ENCODE data around the gene NMD3.
A peak's percentile ranks its signal among the peaks of the same experiment; 100 is the strongest.
"Not testable (repeated sequence)": the region's sequence is repeated elsewhere in the genome, so short reads cannot be mapped to it uniquely, and the experiment has no call there.

NMD3 gene

GRCh38 chr3:161270991-161271390 is 49.9 kb downstream of the NMD3 start:
- Mint-ChIP-seq H3K27ac (ENCODE audit: low read depth) (no peak overlapping the region), H3K4me1 (no peaks in the 10 kb centered on the region), H3K36me3 (ENCODE audit: insufficient read depth) (peaks cover 2% of the 10 kb centered on the region), H3K4me3 (no peak overlapping the region), H3K9me3 (no peaks in the 10 kb centered on the region), H3K27me3 (no peaks in the 10 kb centered on the region)
- ATAC-seq (replicated peaks; ENCODE audit: extremely low read depth, poor library complexity, severe bottlenecking) (no peak), DNase-seq (ENCODE audit: low spot score in 2 of 2) (no peak)

- DNase-seq (ENCODE audit: low spot score in 2 of 2), result no peak
- no peaks in the 10 kb centered on the region for H3K4me1 Mint-ChIP-seq
- no peak overlapping the region for H3K27ac Mint-ChIP-seq (ENCODE audit: low read depth)
- H3K4me3 Mint-ChIP-seq, result no peak overlapping the region
- ATAC-seq (replicated peaks; ENCODE audit: extremely low read depth, poor library complexity, severe bottlenecking), result no peak
- H3K27me3 Mint-ChIP-seq, result peaks cover 5% of the 10 kb centered on the region
- no peaks in the 10 kb centered on the region for H3K9me3 Mint-ChIP-seq
- peaks cover 2% of the 10 kb centered on the region for H3K36me3 Mint-ChIP-seq (ENCODE audit: insufficient read depth)
Observed at GRCh38 chr3:161271646-161272045, 50.5 kb downstream of the NMD3 start.

- H3K27ac Mint-ChIP-seq (ENCODE audit: low read depth), result peak overlapping the region; percentile 19
- H3K4me1 Mint-ChIP-seq, result no peaks in the 10 kb centered on the region
- ATAC-seq (replicated peaks; ENCODE audit: extremely low read depth, poor library complexity, severe bottlenecking), result no peak
- peaks cover 2% of the 10 kb centered on the region for H3K36me3 Mint-ChIP-seq (ENCODE audit: insufficient read depth)
- H3K9me3 Mint-ChIP-seq, result peaks cover 6% of the 10 kb centered on the region
- DNase-seq (ENCODE audit: low spot score in 2 of 2), result no peak
- H3K27me3 Mint-ChIP-seq, result peaks cover 11% of the 10 kb centered on the region
- no peak overlapping the region for H3K4me3 Mint-ChIP-seq
Observed at GRCh38 chr3:161272524-161272923, 51.4 kb downstream of the NMD3 start.

- Mint-ChIP-seq H3K36me3 (ENCODE audit: insufficient read depth) (peaks cover 2% of the 10 kb centered on the region), H3K4me1 (no peaks in the 10 kb centered on the region), H3K27me3 (peaks cover 11% of the 10 kb centered on the region), H3K9me3 (peaks cover 10% of the 10 kb centered on the region), H3K27ac (ENCODE audit: low read depth) (no peak overlapping the region), H3K4me3 (no peak overlapping the region)
- no peak for ATAC-seq (replicated peaks; ENCODE audit: extremely low read depth, poor library complexity, severe bottlenecking)
- DNase-seq (ENCODE audit: low spot score in 2 of 2), result no peak
Observed at GRCh38 chr3:161273589-161274218, 52.6 kb downstream of the NMD3 start.

GRCh38 chr3:161274691-161275298 is 53.7 kb downstream of the NMD3 start:
- Mint-ChIP-seq H3K4me3 (no peak overlapping the region), H3K27me3 (peaks cover 11% of the 10 kb centered on the region), H3K4me1 (no peaks in the 10 kb centered on the region), H3K36me3 (ENCODE audit: insufficient read depth) (peaks cover 2% of the 10 kb centered on the region), H3K9me3 (peaks cover 19% of the 10 kb centered on the region), H3K27ac (ENCODE audit: low read depth) (no peak overlapping the region)
- peak in 1 of 2 donors; percentile 12 for DNase-seq (ENCODE audit: low spot score in 2 of 2)
- ATAC-seq (replicated peaks; ENCODE audit: extremely low read depth, poor library complexity, severe bottlenecking), result no peak

- Mint-ChIP-seq H3K27ac (ENCODE audit: low read depth) (no peak overlapping the region), H3K4me1 (no peaks in the 10 kb centered on the region), H3K9me3 (peaks cover 20% of the 10 kb centered on the region), H3K4me3 (no peak overlapping the region), H3K36me3 (ENCODE audit: insufficient read depth) (peaks cover 4% of the 10 kb centered on the region), H3K27me3 (peaks cover 11% of the 10 kb centered on the region)
- no peak for DNase-seq (ENCODE audit: low spot score in 2 of 2)
- ATAC-seq (replicated peaks; ENCODE audit: extremely low read depth, poor library complexity, severe bottlenecking), result no peak
Observed at GRCh38 chr3:161275919-161276318, 54.8 kb downstream of the NMD3 start.

- H3K4me1 Mint-ChIP-seq; H3K36me3 Mint-ChIP-seq (ENCODE audit: insufficient read depth); H3K27ac Mint-ChIP-seq (ENCODE audit: low read depth); ATAC-seq (replicated peaks; ENCODE audit: extremely low read depth, poor library complexity, severe bottlenecking); H3K27me3 Mint-ChIP-seq; H3K4me3 Mint-ChIP-seq; DNase-seq (ENCODE audit: low spot score in 2 of 2): not testable (repeated sequence)
- H3K9me3 Mint-ChIP-seq, result peaks cover 15% of the 10 kb centered on the region
Observed at GRCh38 chr3:161282387-161282786, 61.3 kb downstream of the NMD3 start.

- no peaks in the 10 kb centered on the region for H3K27me3 Mint-ChIP-seq
- H3K4me3 Mint-ChIP-seq, result no peak overlapping the region
- H3K4me1 Mint-ChIP-seq, result no peaks in the 10 kb centered on the region
- H3K36me3 Mint-ChIP-seq (ENCODE audit: insufficient read depth), result peaks cover 2% of the 10 kb centered on the region
- ATAC-seq (replicated peaks; ENCODE audit: extremely low read depth, poor library complexity, severe bottlenecking) (no peak), DNase-seq (ENCODE audit: low spot score in 2 of 2) (no peak)
- H3K27ac Mint-ChIP-seq (ENCODE audit: low read depth), result no peak overlapping the region
- H3K9me3 Mint-ChIP-seq, result no peaks in the 10 kb centered on the region
Observed at GRCh38 chr3:161284989-161285388, 63.9 kb downstream of the NMD3 start.

- no peaks in the 10 kb centered on the region for H3K36me3 Mint-ChIP-seq (ENCODE audit: insufficient read depth)
- H3K9me3 Mint-ChIP-seq, result no peaks in the 10 kb centered on the region
- H3K4me1 Mint-ChIP-seq, result no peaks in the 10 kb centered on the region
- H3K27me3 Mint-ChIP-seq, result peaks cover 25% of the 10 kb centered on the region
- ATAC-seq (replicated peaks; ENCODE audit: extremely low read depth, poor library complexity, severe bottlenecking) (no peak), DNase-seq (ENCODE audit: low spot score in 2 of 2) (no peak)
- no peak overlapping the region for H3K4me3 Mint-ChIP-seq
- H3K27ac Mint-ChIP-seq (ENCODE audit: low read depth), result no peak overlapping the region
Observed at GRCh38 chr3:161289174-161289573, 68.1 kb downstream of the NMD3 start.

- Mint-ChIP-seq H3K9me3 (no peaks in the 10 kb centered on the region), H3K27ac (ENCODE audit: low read depth) (no peak overlapping the region), H3K27me3 (peaks cover 25% of the 10 kb centered on the region), H3K4me1 (no peaks in the 10 kb centered on the region), H3K4me3 (no peak overlapping the region), H3K36me3 (ENCODE audit: insufficient read depth) (no peaks in the 10 kb centered on the region)
- ATAC-seq (replicated peaks; ENCODE audit: extremely low read depth, poor library complexity, severe bottlenecking), result no peak
- no peak for DNase-seq (ENCODE audit: low spot score in 2 of 2)
Observed at GRCh38 chr3:161291191-161291901, 70.2 kb downstream of the NMD3 start.

- Mint-ChIP-seq H3K4me3 (no peak overlapping the region), H3K9me3 (peaks cover 5% of the 10 kb centered on the region), H3K27me3 (peaks cover 25% of the 10 kb centered on the region), H3K27ac (ENCODE audit: low read depth) (no peak overlapping the region), H3K4me1 (no peaks in the 10 kb centered on the region), H3K36me3 (ENCODE audit: insufficient read depth) (no peaks in the 10 kb centered on the region)
- ATAC-seq (replicated peaks; ENCODE audit: extremely low read depth, poor library complexity, severe bottlenecking) (no peak), DNase-seq (ENCODE audit: low spot score in 2 of 2) (no peak)
Observed at GRCh38 chr3:161293381-161293780, 72.3 kb downstream of the NMD3 start.

GRCh38 chr3:161295325-161295724 is 74.2 kb downstream of the NMD3 start:
- Mint-ChIP-seq H3K27me3 (peaks cover 25% of the 10 kb centered on the region), H3K4me1 (no peaks in the 10 kb centered on the region), H3K27ac (ENCODE audit: low read depth) (no peak overlapping the region), H3K36me3 (ENCODE audit: insufficient read depth) (no peaks in the 10 kb centered on the region), H3K4me3 (no peak overlapping the region), H3K9me3 (peaks cover 13% of the 10 kb centered on the region)
- ATAC-seq (replicated peaks; ENCODE audit: extremely low read depth, poor library complexity, severe bottlenecking) (no peak), DNase-seq (ENCODE audit: low spot score in 2 of 2) (no peak)

- Mint-ChIP-seq H3K4me1 (no peaks in the 10 kb centered on the region), H3K27ac (ENCODE audit: low read depth) (no peak overlapping the region), H3K36me3 (ENCODE audit: insufficient read depth) (no peaks in the 10 kb centered on the region), H3K27me3 (peaks cover 21% of the 10 kb centered on the region), H3K4me3 (no peak overlapping the region), H3K9me3 (peaks cover 13% of the 10 kb centered on the region)
- no peak for ATAC-seq (replicated peaks; ENCODE audit: extremely low read depth, poor library complexity, severe bottlenecking)
- DNase-seq (ENCODE audit: low spot score in 2 of 2), result no peak
Observed at GRCh38 chr3:161296814-161297213, 75.7 kb downstream of the NMD3 start.

Data from central memory CD8-positive, alpha-beta T cell (primary cell).